ENCODE results near the gene DNAJC1.
"Not testable (repeated sequence)": the region's sequence is repeated elsewhere in the genome, so short reads cannot be mapped to it uniquely, and the experiment has no call there.

The DNAJC1 gene

GRCh38 chr10:21830037-21830436, 173.5 kb downstream of the DNAJC1 start:
- DNase-seq (ENCODE audit: low read depth in 2 of 2), result no peak

- DNase-seq (ENCODE audit: low read depth in 2 of 2), result no peak
Observed at GRCh38 chr10:21827308-21827707, 176.2 kb downstream of the DNAJC1 start.

- no peak for DNase-seq (ENCODE audit: low read depth in 2 of 2)
Observed at GRCh38 chr10:21826725-21827124, 176.8 kb downstream of the DNAJC1 start.

- DNase-seq (ENCODE audit: low read depth in 2 of 2), result no peak
Observed at GRCh38 chr10:21825345-21825744, 178.2 kb downstream of the DNAJC1 start.

GRCh38 chr10:21824409-21824808, 179.1 kb downstream of the DNAJC1 start:
- DNase-seq (ENCODE audit: low read depth in 2 of 2), result no peak

- DNase-seq (ENCODE audit: low read depth in 2 of 2), result no peak
Observed at GRCh38 chr10:21823617-21824016, 179.9 kb downstream of the DNAJC1 start.

GRCh38 chr10:21822273-21822672, 181.3 kb downstream of the DNAJC1 start:
- DNase-seq (ENCODE audit: low read depth in 2 of 2), result not testable (repeated sequence)

- DNase-seq (ENCODE audit: low read depth in 2 of 2), result no peak
Observed at GRCh38 chr10:21820952-21821351, 182.6 kb downstream of the DNAJC1 start.

- DNase-seq (ENCODE audit: low read depth in 2 of 2), result not testable (repeated sequence)
Observed at GRCh38 chr10:21818416-21818815, 185.1 kb downstream of the DNAJC1 start.

- DNase-seq (ENCODE audit: low read depth in 2 of 2), result no peak
Observed at GRCh38 chr10:21814866-21815265, 188.7 kb downstream of the DNAJC1 start.

- DNase-seq (ENCODE audit: low read depth in 2 of 2), result no peak
Observed at GRCh38 chr10:21813946-21814345, 189.6 kb downstream of the DNAJC1 start.

- DNase-seq (ENCODE audit: low read depth in 2 of 2), result no peak
Observed at GRCh38 chr10:21811245-21811585, 192.3 kb downstream of the DNAJC1 start.

GRCh38 chr10:21810582-21811244, 192.8 kb downstream of the DNAJC1 start:
- no peak for DNase-seq (ENCODE audit: low read depth in 2 of 2)

- no peak for DNase-seq (ENCODE audit: low read depth in 2 of 2)
Observed at GRCh38 chr10:21808550-21808949, 195.0 kb downstream of the DNAJC1 start.

- DNase-seq (ENCODE audit: low read depth in 2 of 2), result no peak
Observed at GRCh38 chr10:21807180-21807579, 196.3 kb downstream of the DNAJC1 start.

GRCh38 chr10:21803374-21803773, 200.2 kb downstream of the DNAJC1 start:
- DNase-seq (ENCODE audit: low read depth in 2 of 2), result no peak

- no peak for DNase-seq (ENCODE audit: low read depth in 2 of 2)
Observed at GRCh38 chr10:21801609-21802008, 201.9 kb downstream of the DNAJC1 start.

- no peak for DNase-seq (ENCODE audit: low read depth in 2 of 2)
Observed at GRCh38 chr10:21797984-21798765, 205.4 kb downstream of the DNAJC1 start.

- DNase-seq (ENCODE audit: low read depth in 2 of 2), result no peak
Observed at GRCh38 chr10:21797533-21797932, 206.0 kb downstream of the DNAJC1 start.

- no peak for DNase-seq (ENCODE audit: low read depth in 2 of 2)
Observed at GRCh38 chr10:21791276-21791675, 212.3 kb downstream of the DNAJC1 start.

- DNase-seq (ENCODE audit: low read depth in 2 of 2), result no peak
Observed at GRCh38 chr10:21776883-21777282, 226.6 kb downstream of the DNAJC1 start.

- DNase-seq (ENCODE audit: low read depth in 2 of 2), result no peak
Observed at GRCh38 chr10:21771219-21771618, 232.3 kb downstream of the DNAJC1 start.

- no peak for DNase-seq (ENCODE audit: low read depth in 2 of 2)
Observed at GRCh38 chr10:21769041-21769440, 234.5 kb downstream of the DNAJC1 start.

All from stimulated activated CD4-positive, alpha-beta T cell treated with anti-CD3 and anti-CD28 coated beads, Interleukin-15, amount 100 ng/mL, for 48 hours (primary cell).